ENCODE results near the gene MCAT. TPM values are rescaled to one million over a fixed set of nuclear protein-coding genes. Genes with fewer than 3 reads are reported as not detected.

Gene MCAT
- total RNA-seq, 1 experiment from 2014 or later, result 18.8 TPM

DNA sequence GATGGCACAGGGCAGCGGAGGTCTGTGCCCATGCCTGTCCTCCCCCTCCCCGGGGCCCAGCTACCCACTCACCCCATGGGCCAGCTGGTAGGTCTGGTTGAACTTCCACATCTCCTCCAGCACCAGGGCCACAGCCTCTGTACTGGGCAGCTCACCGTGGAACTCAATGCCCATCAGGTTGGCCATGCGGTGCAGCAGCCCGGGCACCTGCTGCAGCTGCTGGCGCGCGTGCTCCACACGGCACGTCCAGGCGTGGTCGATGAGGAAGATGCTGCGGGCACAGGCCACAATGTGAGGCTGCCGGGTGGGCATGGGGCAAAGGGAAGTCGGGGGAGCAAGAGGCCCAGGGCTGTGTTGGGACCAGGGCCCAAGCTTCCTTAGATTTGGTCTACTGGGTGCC is 37.5 kb upstream of the MCAT start:
- peaks cover 65% of the 10 kb centered on the region for H3K36me3 Mint-ChIP-seq (ENCODE audit: insufficient read depth, unreplicated experiment)
- intact Hi-C loops (cut with micrococcal nuclease), result loop anchor here (1.0 kb wide), 1 partner anchor 10 kb away; no protein-coding TSS in a partner anchor
- no peaks in the 10 kb centered on the region for H3K27me3 Mint-ChIP-seq (ENCODE audit: insufficient read depth, unreplicated experiment)
- peak overlapping the region; percentile 42 for H3K27ac Mint-ChIP-seq (ENCODE audit: low read depth, unreplicated experiment)
- no peak overlapping the region for H3K4me3 Mint-ChIP-seq (ENCODE audit: unreplicated experiment)
- no TSS peak for BruUV-seq (replicated peaks)
- TF ChIP-seq, protein P1, sequence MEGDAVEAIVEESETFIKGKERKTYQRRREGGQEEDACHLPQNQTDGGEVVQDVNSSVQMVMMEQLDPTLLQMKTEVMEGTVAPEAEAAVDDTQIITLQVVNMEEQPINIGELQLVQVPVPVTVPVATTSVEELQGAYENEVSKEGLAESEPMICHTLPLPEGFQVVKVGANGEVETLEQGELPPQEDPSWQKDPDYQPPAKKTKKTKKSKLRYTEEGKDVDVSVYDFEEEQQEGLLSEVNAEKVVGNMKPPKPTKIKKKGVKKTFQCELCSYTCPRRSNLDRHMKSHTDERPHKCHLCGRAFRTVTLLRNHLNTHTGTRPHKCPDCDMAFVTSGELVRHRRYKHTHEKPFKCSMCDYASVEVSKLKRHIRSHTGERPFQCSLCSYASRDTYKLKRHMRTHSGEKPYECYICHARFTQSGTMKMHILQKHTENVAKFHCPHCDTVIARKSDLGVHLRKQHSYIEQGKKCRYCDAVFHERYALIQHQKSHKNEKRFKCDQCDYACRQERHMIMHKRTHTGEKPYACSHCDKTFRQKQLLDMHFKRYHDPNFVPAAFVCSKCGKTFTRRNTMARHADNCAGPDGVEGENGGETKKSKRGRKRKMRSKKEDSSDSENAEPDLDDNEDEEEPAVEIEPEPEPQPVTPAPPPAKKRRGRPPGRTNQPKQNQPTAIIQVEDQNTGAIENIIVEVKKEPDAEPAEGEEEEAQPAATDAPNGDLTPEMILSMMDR (IDR thresholded peaks at IDR 0.05; ENCODE audit: unreplicated experiment), result no peak
- CTCF ChIA-PET, result no interaction called here
- H3K4me1 Mint-ChIP-seq (ENCODE audit: insufficient read depth, unreplicated experiment), result peaks cover 8% of the 10 kb centered on the region
- POLR2A ChIA-PET, result no interaction called here
- H3K9me3 Mint-ChIP-seq (ENCODE audit: unreplicated experiment), result no peaks in the 10 kb centered on the region
- no peak for DNase-seq (ENCODE audit: unreplicated experiment)

DNA sequence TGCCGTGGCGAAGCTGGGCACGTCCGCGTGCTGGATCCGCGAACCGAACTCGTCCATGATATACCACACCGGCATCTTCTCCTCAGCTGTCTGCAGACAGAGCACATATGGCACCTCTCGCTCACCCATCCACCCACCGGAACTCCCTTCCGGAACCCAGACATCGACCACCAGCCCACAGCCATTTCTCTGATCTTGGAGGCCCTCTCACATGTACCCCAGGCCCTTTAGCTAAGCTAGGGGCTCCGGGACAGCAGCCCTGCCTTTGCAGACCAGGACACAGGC is 36.7 kb upstream of the MCAT start:
- TF ChIP-seq, protein P1 (IDR thresholded peaks at IDR 0.05; ENCODE audit: unreplicated experiment), result no peak
- peaks cover 8% of the 10 kb centered on the region for H3K4me1 Mint-ChIP-seq (ENCODE audit: insufficient read depth, unreplicated experiment)
- BruUV-seq (replicated peaks), result no TSS peak
- no peak overlapping the region for H3K4me3 Mint-ChIP-seq (ENCODE audit: unreplicated experiment)
- no peaks in the 10 kb centered on the region for H3K27me3 Mint-ChIP-seq (ENCODE audit: insufficient read depth, unreplicated experiment)
- no peaks in the 10 kb centered on the region for H3K9me3 Mint-ChIP-seq (ENCODE audit: unreplicated experiment)
- ChIA-PET POLR2A (interaction anchor here (0.5 kb wide), 1 partner anchor 566 kb away, joined by 3 read pairs; no protein-coding TSS in a partner anchor), CTCF (no interaction called here)
- peak overlapping the region; percentile 42 for H3K27ac Mint-ChIP-seq (ENCODE audit: low read depth, unreplicated experiment)
- peaks cover 61% of the 10 kb centered on the region for H3K36me3 Mint-ChIP-seq (ENCODE audit: insufficient read depth, unreplicated experiment)
- intact Hi-C loops (cut with micrococcal nuclease), result no loop called here
- DNase-seq (ENCODE audit: unreplicated experiment), result no peak

DNA sequence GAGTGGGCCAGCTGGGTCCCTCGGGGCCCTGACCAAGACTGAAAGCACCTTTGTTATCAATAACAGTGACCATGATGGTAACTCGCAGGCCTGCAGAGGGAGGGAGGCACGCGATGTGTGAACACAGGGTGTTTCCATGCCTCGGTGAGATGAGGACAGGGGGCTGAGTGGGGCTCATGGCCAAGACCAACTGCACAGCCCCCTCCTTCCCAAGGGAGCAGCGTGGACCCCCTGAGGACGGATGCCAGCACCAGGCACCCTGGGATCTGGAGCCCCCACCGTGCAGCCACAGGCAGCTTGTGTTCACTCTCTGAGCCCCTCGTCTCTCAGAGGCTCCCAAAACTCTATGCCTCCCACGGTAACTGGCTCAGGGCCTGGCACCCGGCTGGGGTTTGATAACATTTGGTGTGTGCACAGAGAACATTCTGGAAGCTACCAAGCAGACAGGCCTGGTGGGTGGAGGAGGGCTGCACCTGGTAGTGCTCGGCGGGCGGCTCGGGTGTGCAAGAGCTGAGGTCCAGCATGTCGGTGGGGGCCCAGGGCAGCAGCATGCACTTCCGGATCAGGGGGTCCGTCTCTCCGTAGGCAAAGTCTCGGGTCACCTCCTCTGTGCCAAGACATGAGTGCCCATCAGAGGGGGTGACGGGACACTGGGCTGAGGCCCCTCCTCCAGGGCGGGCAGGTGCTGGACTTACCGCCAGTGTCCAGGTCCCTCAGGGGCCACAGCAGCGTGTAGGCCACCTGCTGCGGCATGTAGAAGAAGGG is 36.1 kb upstream of the MCAT start:
- Mint-ChIP-seq H3K27me3 (ENCODE audit: insufficient read depth, unreplicated experiment) (no peaks in the 10 kb centered on the region), H3K36me3 (ENCODE audit: insufficient read depth, unreplicated experiment) (peaks cover 64% of the 10 kb centered on the region), H3K27ac (ENCODE audit: low read depth, unreplicated experiment) (no peak overlapping the region), H3K9me3 (ENCODE audit: unreplicated experiment) (no peaks in the 10 kb centered on the region), H3K4me3 (ENCODE audit: unreplicated experiment) (no peak overlapping the region), H3K4me1 (ENCODE audit: insufficient read depth, unreplicated experiment) (peaks cover 6% of the 10 kb centered on the region)
- no TSS peak for BruUV-seq (replicated peaks)
- CTCF ChIA-PET, result interaction anchor here (0.6 kb wide), 1 partner anchor 117 kb away, joined by 3 read pairs; no protein-coding TSS in a partner anchor
- POLR2A ChIA-PET, result no interaction called here
- no peak for DNase-seq (ENCODE audit: unreplicated experiment)
- TF ChIP-seq, protein P1 (IDR thresholded peaks at IDR 0.05; ENCODE audit: unreplicated experiment), result no peak
- intact Hi-C loops (cut with micrococcal nuclease), result no loop called here

DNA sequence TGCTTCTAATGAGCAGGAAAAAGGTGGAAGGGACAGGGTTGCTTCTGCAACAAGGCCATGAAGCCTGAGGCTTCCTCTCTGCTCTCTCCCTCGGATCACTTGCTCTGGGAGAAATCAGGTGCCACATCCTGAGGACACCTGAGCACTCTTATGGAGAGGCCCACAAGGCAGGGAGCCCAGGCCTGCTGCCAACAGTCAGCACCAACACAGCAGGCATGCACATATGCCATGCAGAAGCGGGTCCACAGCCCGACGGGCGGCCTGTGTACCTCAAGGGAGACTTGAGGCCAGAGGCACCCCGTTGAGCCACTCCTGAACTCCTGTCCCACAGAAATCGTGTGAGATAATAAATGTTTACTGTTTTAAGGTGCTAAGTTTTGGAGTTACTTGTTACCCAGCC is 34.3 kb upstream of the MCAT start:
- TF ChIP-seq, protein P1 (IDR thresholded peaks at IDR 0.05; ENCODE audit: unreplicated experiment), result no peak
- CTCF ChIA-PET, result no interaction called here

More for the DNA sequence above, 34.3 kb upstream of the MCAT start:
- Mint-ChIP-seq H3K27ac (ENCODE audit: low read depth, unreplicated experiment) (no peak overlapping the region), H3K4me1 (ENCODE audit: insufficient read depth, unreplicated experiment) (no peaks in the 10 kb centered on the region), H3K9me3 (ENCODE audit: unreplicated experiment) (no peaks in the 10 kb centered on the region), H3K36me3 (ENCODE audit: insufficient read depth, unreplicated experiment) (peaks cover 72% of the 10 kb centered on the region), H3K27me3 (ENCODE audit: insufficient read depth, unreplicated experiment) (no peaks in the 10 kb centered on the region), H3K4me3 (ENCODE audit: unreplicated experiment) (no peak overlapping the region)
- intact Hi-C loops (cut with micrococcal nuclease), result no loop called here
- BruUV-seq (replicated peaks), result no TSS peak
- DNase-seq (ENCODE audit: unreplicated experiment), result no peak
- POLR2A ChIA-PET, result interaction anchor here (1.1 to 1.4 kb wide), 2 partner anchors 10 to 14 kb away, joined by 3 to 5 read pairs; partner anchors contain the start of gene TTLL12

All from MCF 10A (cell line).